HG02840 (cell line): ENCODE measurements around the gene SCAMP5.

Experiments
- ATAC-seq: cut with Tn5 transposase; IDR thresholded peaks from one replicate; pipeline ENCODE4 v1.9.1; 2021; ENCODE audit warnings: mild to moderate bottlenecking, moderate library complexity, moderate number of reproducible peaks; ENCODE audit not compliant: unreplicated experiment, low FRiP score

SCAMP5 gene

GRCh38 chr15:75065851-75066509 lies 70.6 kb downstream of the SCAMP5 start:
- ATAC-seq: no peak

GRCh38 chr15:75067123-75067830 lies 71.9 kb downstream of the SCAMP5 start:
- ATAC-seq: no peak

- no peak for ATAC-seq
Observed at GRCh38 chr15:75068748-75069147, 73.4 kb downstream of the SCAMP5 start.

GRCh38 chr15:75069301-75069925 lies 74.0 kb downstream of the SCAMP5 start:
- peak; percentile 63 for ATAC-seq

GRCh38 chr15:75070674-75071073 lies 75.3 kb downstream of the SCAMP5 start:
- no peak for ATAC-seq
